Right lobe of liver (tissue), 6 donors: Measurements from ENCODE around the gene JUND. TPM values are rescaled to one million over a fixed set of nuclear protein-coding genes. Genes with fewer than 3 reads are reported as not detected.

ENCODE experiments used
- ATAC-seq, 4 donors: fragments of 200-7000 bp; cut with Tn5 transposase; one replicate each; pipeline ENCODE4 v1.9.1; 2020; ENCODE audit warnings: mild to moderate bottlenecking in 4 of 4, moderate library complexity in 4 of 4
- DNase-seq, 3 donors: peaks; one replicate each; pipeline ENCODE4 v3.0.0-alpha.2; 2020
- H3K27ac ChIP-seq, 3 donors: fragments of 200-600 bp; one replicate each; pipeline ENCODE4 v1.8.0; 2022
- H3K27me3 ChIP-seq, 2 donors: fragments of 200-600 bp; one replicate each; pipeline ENCODE4 v1.8.0; 2022
- H3K36me3 ChIP-seq, 4 donors: fragments of 200-600 bp; sonication (generic) in 1 of 4; one replicate each; pipeline versions ENCODE4 v1.5.1 to v1.8.0; 2017 to 2022; ENCODE audit warnings: control low read depth in 1 of 4
- H3K4me1 ChIP-seq, 4 donors: fragments of 200-600 bp; sonication (generic) in 1 of 4; one replicate each; pipeline versions ENCODE4 v1.5.1 to v1.8.0; 2017 to 2022; ENCODE audit warnings: control low read depth in 1 of 4
- H3K4me3 ChIP-seq, 3 donors: fragments of 200-600 bp; one replicate each; pipeline ENCODE4 v1.8.0; 2022
- H3K9me3 ChIP-seq, 4 donors: fragments of 200-600 bp; sonication (generic) in 1 of 4; one replicate each; pipeline versions ENCODE4 v1.5.1 to v1.8.0; 2017 to 2022; ENCODE audit warnings: control low read depth in 1 of 4
- CTCF ChIP-seq, 4 donors: fragments of 200-600 bp in 3 of 4; fragments of 450-650 bp in 1 of 4; IDR thresholded peaks; one replicate each; pipeline versions ENCODE4 v1.5.1 to v1.8.0; 2016 to 2022; ENCODE audit warnings: antibody characterized with exemption in 4 of 4, mild to moderate bottlenecking in 2 of 4
- POLR2A ChIP-seq: fragments of 450-650 bp; IDR thresholded peaks from one replicate; pipeline ENCODE4 v1.6.1; 2017; ENCODE audit warnings: antibody characterized with exemption, mild to moderate bottlenecking
- WGBS: methylation state at CpG from one replicate; pipeline ENCODE4 v1.1.6; 2018; ENCODE audit warnings: low coverage, low lambda C conversion rate; ENCODE audit not compliant: insufficient coverage; ENCODE audit errors: missing lambda C conversion rate; 5-methylcytosine and 5-hydroxymethylcytosine counted together
- intact Hi-C, 2 donors: fragments of 100-400 bp; cut with DNase I; formaldehyde crosslinking; loops; one replicate each; pipeline versions ENCODE4 v1.11.2 to v1.14.1; 2022
- total RNA-seq, 6 experiments: library from RNA; depleted of rRNA in 2 of 6; stranded (reverse); fragments of >200 nt in 2 of 6; fragmentation: NEBNext Ultra II Directional in 3 of 6; extraction: Animal tissue kit (Norgen Biotek cat#: 25700) in 3 of 6; gene quantifications; one replicate each; pipeline versions ENCODE4 v1.1.0 to v1.2.4, GENCODE V29; 2016 to 2023
- donor health status: DM: no; HTN: yes; CAD: no.
- donor health status: DM: no; HTN: no; CAD: no.
- donor health status: DM: no; HTN: no; CAD: no.
- donor health status: DM: no; HTN: yes; CAD: no.
- donor health status: DM: no; HTN: yes; CAD: no.

Gene JUND
- total RNA-seq, 6 experiments from 2014 or later = 29.3 to 188 (median 134) TPM

- Histone ChIP-seq H3K4me1 (peaks cover 0 to 34% (median 0%) of the 10 kb centered on the region in 4 donors), H3K36me3 (peaks cover 0 to 4% (median under 1%) of the 10 kb centered on the region in 4 donors), H3K9me3 (no peaks in the 10 kb centered on the region), H3K27me3 (no peaks in the 10 kb centered on the region), H3K27ac (no peak overlapping the region), H3K4me3 (no peak overlapping the region)
- no peak for DNase-seq
- WGBS = no CpG with 5 or more reads among the region's 33 CpGs
- TF ChIP-seq CTCF (IDR thresholded peaks at IDR 0.05) (no peak), POLR2A (no peak)
- intact Hi-C loops = no loop called here
- no peak for ATAC-seq
Measured at GRCh38 chr19:18309525-18310064, 28.2 kb upstream of the JUND start.

- H3K27ac ChIP-seq = peak overlapping the region in 1 of 3 donors; percentile 62
- intact Hi-C loops = no loop called here
- H3K4me1 ChIP-seq = peaks cover 0 to 34% (median 0%) of the 10 kb centered on the region in 4 donors
- WGBS = 60% methylated on average over 1 of the region's 7 CpGs
- H3K9me3 ChIP-seq = no peaks in the 10 kb centered on the region
- DNase-seq = no peak
- ATAC-seq = no peak
- peaks cover 0 to 4% (median under 1%) of the 10 kb centered on the region in 4 donors for H3K36me3 ChIP-seq
- no peak overlapping the region for H3K4me3 ChIP-seq
- TF ChIP-seq POLR2A (no peak), CTCF (IDR thresholded peaks at IDR 0.05) (no peak)
- no peaks in the 10 kb centered on the region for H3K27me3 ChIP-seq
Measured at GRCh38 chr19:18308948-18309325, 27.5 kb upstream of the JUND start.

GRCh38 chr19:18308051-18308947 lies 26.9 kb upstream of the JUND start:
- no peak overlapping the region for H3K4me3 ChIP-seq
- H3K36me3 ChIP-seq = peaks cover 0 to 4% (median under 1%) of the 10 kb centered on the region in 4 donors
- H3K27ac ChIP-seq = peak overlapping the region in 1 of 3 donors; percentile 62
- no peaks in the 10 kb centered on the region for H3K9me3 ChIP-seq
- TF ChIP-seq POLR2A (no peak), CTCF (IDR thresholded peaks at IDR 0.05) (no peak)
- DNase-seq (peak in 2 of 3 donors; percentile 66 to 71), ATAC-seq (peak in 2 of 4 donors; percentile 51 to 61)
- no peaks in the 10 kb centered on the region for H3K27me3 ChIP-seq
- intact Hi-C loops = no loop called here
- WGBS = 15% methylated on average over 2 of the region's 20 CpGs
- peaks cover 0 to 39% (median 1%) of the 10 kb centered on the region in 4 donors for H3K4me1 ChIP-seq

- no peak for DNase-seq
- no peak for ATAC-seq
- no peaks in the 10 kb centered on the region for H3K9me3 ChIP-seq
Measured at GRCh38 chr19:18307271-18307681, 25.9 kb upstream of the JUND start.

More at GRCh38 chr19:18307271-18307681, 25.9 kb upstream of the JUND start:
- TF ChIP-seq POLR2A (no peak), CTCF (IDR thresholded peaks at IDR 0.05) (no peak)
- Histone ChIP-seq H3K27me3 (no peaks in the 10 kb centered on the region), H3K36me3 (peaks cover 0 to 4% (median under 1%) of the 10 kb centered on the region in 4 donors), H3K4me1 (peaks cover 0 to 43% (median 1%) of the 10 kb centered on the region in 4 donors), H3K4me3 (no peak overlapping the region), H3K27ac (no peak overlapping the region)
- intact Hi-C loops = no loop called here
- WGBS = 98% methylated on average over 8 of the region's 19 CpGs
